Embryonic facial prominence (tissue), 1 donor: ENCODE measurements around the gene GBP7.

ENCODE experiments used
- DNase-seq: peaks from one replicate; pipeline ENCODE4 v3.0.0-alpha.2; 2016; ENCODE audit errors: extremely low spot score

GBP7 gene

GRCh38 chr1:89114662-89115061 lies 61.1 kb downstream of the GBP7 start:
- no peak for DNase-seq

- no peak for DNase-seq
These were observed 62.8 kb downstream of the GBP7 start for GRCh38 chr1:89112871-89113613.

GRCh38 chr1:89104687-89105086 lies 71.1 kb downstream of the GBP7 start:
- DNase-seq, result no peak

GRCh38 chr1:89104147-89104546 lies 71.7 kb downstream of the GBP7 start:
- DNase-seq, result no peak

- no peak for DNase-seq
These were observed 73.8 kb downstream of the GBP7 start for GRCh38 chr1:89102021-89102420.

GRCh38 chr1:89100412-89100811 lies 75.4 kb downstream of the GBP7 start:
- no peak for DNase-seq

- DNase-seq, result no peak
These were observed 76.9 kb downstream of the GBP7 start for GRCh38 chr1:89098857-89099256.

GRCh38 chr1:89095737-89096136 lies 80.1 kb downstream of the GBP7 start:
- no peak for DNase-seq

- no peak for DNase-seq
These were observed 85.8 kb downstream of the GBP7 start for GRCh38 chr1:89089962-89090361.

- no peak for DNase-seq
These were observed 87.2 kb downstream of the GBP7 start for GRCh38 chr1:89088572-89088971.

GRCh38 chr1:89087241-89087640 lies 88.6 kb downstream of the GBP7 start:
- DNase-seq, result no peak

- DNase-seq, result no peak
These were observed 90.0 kb downstream of the GBP7 start for GRCh38 chr1:89085781-89086180.
